Breast epithelium (tissue), 3 donors: Measurements from ENCODE around the gene ALOX15B.

Experiments
- POLR2A ChIP-seq: fragments of 450-650 bp; IDR thresholded peaks from one replicate; pipeline ENCODE4 v1.6.1; 2016; ENCODE audit warnings: antibody characterized with exemption, mild to moderate bottlenecking, moderate library complexity
- POLR2AphosphoS5 ChIP-seq, 3 donors: sonication (generic); formaldehyde crosslinking; IDR thresholded peaks; one replicate each; pipeline ENCODE4 v1.6.1; 2017; ENCODE audit warnings: antibody characterized with exemption in 3 of 3
- TF ChIP-seq, protein P1 (sequence below), 3 donors: fragments of 450-650 bp; IDR thresholded peaks; one replicate each; pipeline ENCODE4 v1.5.1; 2016 to 2017; ENCODE audit warnings: antibody characterized with exemption in 3 of 3, mild to moderate bottlenecking in 3 of 3, moderate library complexity in 3 of 3

DNA sequence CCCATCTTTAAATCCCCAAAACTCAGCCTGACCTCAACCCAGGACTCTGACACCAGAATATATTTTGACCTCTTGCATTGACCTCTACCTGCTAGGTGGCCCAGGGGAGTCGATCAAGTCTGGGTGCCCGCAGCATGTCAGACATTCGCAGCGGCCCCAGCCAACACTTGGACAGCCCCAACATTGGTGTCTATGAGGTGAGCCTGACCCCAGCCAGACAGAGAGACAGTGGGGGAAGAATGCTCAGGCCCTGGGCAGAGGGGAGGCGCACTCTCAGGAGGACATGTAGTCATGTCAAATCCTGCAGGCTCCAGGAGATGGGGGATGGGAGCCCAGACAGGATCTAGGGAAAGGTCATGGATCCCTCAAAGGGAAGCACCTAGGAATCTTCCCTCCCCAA, 31.0 kb upstream of the ALOX15B start:
- TF ChIP-seq, protein P1, sequence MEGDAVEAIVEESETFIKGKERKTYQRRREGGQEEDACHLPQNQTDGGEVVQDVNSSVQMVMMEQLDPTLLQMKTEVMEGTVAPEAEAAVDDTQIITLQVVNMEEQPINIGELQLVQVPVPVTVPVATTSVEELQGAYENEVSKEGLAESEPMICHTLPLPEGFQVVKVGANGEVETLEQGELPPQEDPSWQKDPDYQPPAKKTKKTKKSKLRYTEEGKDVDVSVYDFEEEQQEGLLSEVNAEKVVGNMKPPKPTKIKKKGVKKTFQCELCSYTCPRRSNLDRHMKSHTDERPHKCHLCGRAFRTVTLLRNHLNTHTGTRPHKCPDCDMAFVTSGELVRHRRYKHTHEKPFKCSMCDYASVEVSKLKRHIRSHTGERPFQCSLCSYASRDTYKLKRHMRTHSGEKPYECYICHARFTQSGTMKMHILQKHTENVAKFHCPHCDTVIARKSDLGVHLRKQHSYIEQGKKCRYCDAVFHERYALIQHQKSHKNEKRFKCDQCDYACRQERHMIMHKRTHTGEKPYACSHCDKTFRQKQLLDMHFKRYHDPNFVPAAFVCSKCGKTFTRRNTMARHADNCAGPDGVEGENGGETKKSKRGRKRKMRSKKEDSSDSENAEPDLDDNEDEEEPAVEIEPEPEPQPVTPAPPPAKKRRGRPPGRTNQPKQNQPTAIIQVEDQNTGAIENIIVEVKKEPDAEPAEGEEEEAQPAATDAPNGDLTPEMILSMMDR (IDR thresholded peaks at IDR 0.05), result no peak
- no peak for TF ChIP-seq POLR2A
- TF ChIP-seq POLR2AphosphoS5 (IDR thresholded peaks at IDR 0.05), result no peak
